DMS53 (cell line): ENCODE data around the gene RNF138.
"Not testable (repeated sequence)": the region's sequence is repeated elsewhere in the genome, so short reads cannot be mapped to it uniquely, and the experiment has no call there.

Experiments used
- DNase-seq: peaks from one replicate; lab custom pipeline; 2025; lab: John Stamatoyannopoulos, UW

The RNF138 gene

GRCh38 chr18:32091724-32092421, at the start of gene RNF138:
Gene RNF138 (plus strand): TSS chr18:32091874. CDS start chr18:32092777, 903 bp downstream.
- peak; percentile 95 for DNase-seq

- DNase-seq: no peak
These were observed 49.3 kb upstream of the RNF138 start for GRCh38 chr18:32042337-32042736.

GRCh38 chr18:32048507-32049091, 43.1 kb upstream of the RNF138 start:
- DNase-seq: peak; percentile 11

- peak; percentile 33 for DNase-seq
These were observed 42.1 kb upstream of the RNF138 start for GRCh38 chr18:32049393-32050171.

GRCh38 chr18:32056613-32057358, 34.9 kb upstream of the RNF138 start:
- DNase-seq: peak; percentile 19

- no peak for DNase-seq
These were observed 34.0 kb upstream of the RNF138 start for GRCh38 chr18:32057624-32058165.

- no peak for DNase-seq
These were observed 31.6 kb upstream of the RNF138 start for GRCh38 chr18:32060026-32060425.

- DNase-seq: no peak
These were observed 24.1 kb upstream of the RNF138 start for GRCh38 chr18:32067375-32068167.

GRCh38 chr18:32072321-32072720, 19.4 kb upstream of the RNF138 start:
- DNase-seq: peak; percentile 37

GRCh38 chr18:32074206-32074605, 17.5 kb upstream of the RNF138 start:
- no peak for DNase-seq

- DNase-seq: no peak
These were observed 12.8 kb upstream of the RNF138 start for GRCh38 chr18:32078845-32079244.

- no peak for DNase-seq
These were observed 9.8 kb upstream of the RNF138 start for GRCh38 chr18:32081881-32082280.

- DNase-seq: no peak
These were observed 7.9 kb upstream of the RNF138 start for GRCh38 chr18:32083781-32084180.

GRCh38 chr18:32086881-32087280, 4.8 kb upstream of the RNF138 start:
- no peak for DNase-seq

GRCh38 chr18:32090831-32091230, 843 bp upstream of the RNF138 start:
- DNase-seq: not testable (repeated sequence)

GRCh38 chr18:32091325-32091723, 350 bp upstream of the RNF138 start:
- DNase-seq: no peak

- peak; percentile 97 for DNase-seq
These were observed 888 bp downstream of the RNF138 start for GRCh38 chr18:32092422-32093101.

- DNase-seq: peak; percentile 61
These were observed 1.4 kb downstream of the RNF138 start for GRCh38 chr18:32093102-32093511.

- DNase-seq: peak; percentile 42
These were observed 1.8 kb downstream of the RNF138 start for GRCh38 chr18:32093523-32093922.

GRCh38 chr18:32095192-32095899, 3.7 kb downstream of the RNF138 start:
- DNase-seq: no peak
